DMS 273 treated with DMSO at 0.1 percent for 48 hours (cell line): ENCODE results near the gene SMAD5.

Experiments used
- DNase-seq: peaks from one replicate; lab custom pipeline; 2025; lab: John Stamatoyannopoulos, UW

SMAD5 gene

GRCh38 chr5:136197462-136198142, 65.0 kb downstream of the SMAD5 start:
- DNase-seq, result no peak

DNA sequence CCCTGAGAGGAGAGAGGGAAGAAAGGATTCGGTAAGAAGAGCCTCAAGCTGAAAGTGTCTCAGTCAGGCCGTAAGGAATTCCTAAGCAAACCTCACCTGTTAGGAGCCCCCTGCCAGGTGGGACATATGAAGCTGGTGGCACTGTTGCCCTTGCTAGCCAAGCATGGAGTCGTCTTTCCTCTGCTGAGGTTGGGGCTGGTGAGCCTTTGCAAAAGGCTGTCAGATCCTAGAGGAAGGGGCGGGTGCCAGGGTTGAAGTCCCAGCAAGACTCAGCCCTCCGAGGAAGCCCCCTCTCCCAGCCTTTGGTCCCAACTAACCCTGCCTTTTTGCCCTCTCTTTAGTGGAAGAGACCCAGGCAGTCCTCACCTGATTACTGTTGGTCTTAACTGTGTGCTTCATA, 65.8 kb downstream of the SMAD5 start:
- no peak for DNase-seq

DNA sequence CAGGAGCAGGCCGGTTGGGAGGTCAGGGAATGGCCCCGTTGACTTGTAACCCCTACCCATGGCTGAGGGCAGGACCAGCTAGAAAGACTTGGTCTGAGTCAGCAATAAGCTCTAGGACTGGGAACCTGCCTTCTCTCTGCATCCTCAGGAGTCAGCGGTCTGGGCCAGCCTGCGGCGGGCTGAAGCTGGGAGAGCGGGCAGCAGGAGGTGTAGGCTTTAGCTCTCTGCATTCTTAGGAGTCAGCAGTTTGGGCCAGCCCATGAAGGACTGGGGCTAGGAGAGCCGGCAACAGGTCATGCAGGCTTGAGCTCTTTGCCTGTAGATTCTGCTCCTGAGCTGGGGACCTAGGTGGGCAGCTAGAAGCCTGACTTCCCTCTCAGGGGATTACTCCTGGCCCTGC, 66.8 kb downstream of the SMAD5 start:
- DNase-seq, result no peak

- DNase-seq, result no peak
Observed at GRCh38 chr5:136200130-136200529, 67.5 kb downstream of the SMAD5 start.

DNA sequence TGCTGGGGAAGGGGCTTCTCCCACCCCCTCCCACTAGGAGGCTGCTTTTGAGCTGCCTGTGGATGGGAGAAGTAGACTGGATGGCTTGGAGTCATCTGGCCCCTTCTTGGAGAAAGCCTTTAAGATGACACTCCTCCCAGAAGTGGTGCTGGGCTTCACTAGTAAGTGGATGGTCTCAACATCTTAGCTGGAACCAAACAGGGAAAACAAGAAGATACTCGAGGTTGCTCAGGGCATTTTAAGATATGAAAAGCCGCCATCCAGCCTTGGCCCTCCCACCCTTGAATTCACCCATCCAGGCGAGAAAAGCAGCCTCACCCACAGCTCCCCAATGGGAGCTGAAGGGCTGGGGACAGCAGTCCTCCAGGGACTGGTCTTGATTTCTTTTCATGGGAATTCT, 68.1 kb downstream of the SMAD5 start:
- no peak for DNase-seq

DNA sequence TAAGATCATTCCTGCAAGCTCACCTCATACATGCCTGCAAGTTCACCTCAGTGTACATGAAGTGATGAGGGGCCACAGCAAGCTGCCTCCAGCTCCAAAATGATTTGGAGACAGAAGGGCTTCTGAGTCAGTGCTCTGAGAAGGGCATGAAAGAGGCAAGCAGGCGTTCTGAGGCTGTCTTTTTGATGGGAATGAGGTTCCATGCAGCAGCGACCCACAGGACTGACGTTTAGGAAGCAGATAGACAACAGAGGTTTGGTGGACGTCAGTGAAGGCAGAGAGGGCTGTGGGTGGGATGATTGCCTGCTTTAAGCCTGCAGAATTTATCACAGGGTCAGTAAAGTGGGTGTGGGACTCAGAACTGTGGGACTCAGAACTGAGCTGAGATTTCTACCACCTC, 69.2 kb downstream of the SMAD5 start:
- DNase-seq, result no peak

DNA sequence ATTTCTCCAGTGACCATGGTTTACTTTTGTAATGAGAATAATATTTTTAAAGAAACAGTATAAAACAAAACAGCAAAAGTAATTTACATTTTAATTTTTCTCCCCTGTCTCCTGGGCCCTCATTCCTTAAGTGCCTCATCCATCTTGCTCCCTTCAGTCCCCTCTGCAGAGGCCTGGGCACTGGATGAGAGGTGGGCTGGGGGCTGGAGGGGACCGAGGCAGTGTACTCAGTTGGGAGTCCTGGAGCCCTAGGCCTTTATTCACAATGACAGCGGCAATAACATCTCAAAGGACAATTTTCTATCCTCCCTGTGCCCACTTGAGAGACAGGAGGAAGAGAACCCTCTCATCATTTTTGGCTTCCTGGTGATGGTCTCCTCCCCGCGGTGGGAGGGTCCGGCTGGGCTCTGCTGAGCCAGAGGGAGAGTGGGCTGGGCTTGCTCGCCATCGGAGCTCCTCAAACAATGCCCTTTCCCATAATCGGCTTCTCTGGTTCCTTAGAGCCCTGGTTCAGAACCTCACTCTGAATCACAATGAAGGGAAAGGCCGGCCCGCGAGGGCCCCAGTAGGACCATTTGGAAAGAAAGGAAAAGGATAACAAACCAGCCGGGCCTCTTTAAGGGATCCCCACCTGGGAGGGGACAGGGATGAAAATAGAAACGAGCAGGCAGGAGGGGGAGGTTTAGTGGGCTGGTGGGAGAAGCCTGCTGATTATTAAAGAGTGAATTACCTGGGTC, 70.0 kb downstream of the SMAD5 start:
- DNase-seq, result no peak

DNA sequence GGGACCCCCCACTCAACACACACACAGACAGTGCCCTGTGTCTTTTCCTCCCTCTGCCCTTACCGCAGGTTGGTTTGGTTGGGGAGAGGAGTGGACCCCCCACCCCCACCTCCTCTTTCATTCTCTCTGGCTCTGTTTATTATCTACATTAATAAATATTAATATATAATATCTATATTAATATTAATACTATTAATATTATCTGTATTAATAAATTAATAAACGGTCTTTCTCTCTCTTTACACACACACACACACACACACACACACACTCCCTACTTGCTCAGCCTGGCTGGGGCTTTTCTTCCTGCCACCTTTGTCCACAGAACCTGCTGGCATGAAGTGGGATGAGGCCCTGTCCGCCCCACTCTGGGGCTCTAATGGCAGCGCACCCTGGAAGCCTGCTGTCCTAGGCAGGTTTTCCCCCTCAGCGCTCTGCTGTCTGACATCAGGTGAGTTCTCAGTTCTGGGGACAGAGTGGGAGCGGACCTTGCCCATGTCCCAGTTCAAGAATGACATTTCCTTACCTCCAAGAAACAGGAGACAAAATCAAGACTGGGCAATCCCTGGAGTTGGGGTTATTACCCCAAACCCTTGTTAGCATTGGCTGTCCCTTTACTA, 70.8 kb downstream of the SMAD5 start:
- DNase-seq, result no peak

DNA sequence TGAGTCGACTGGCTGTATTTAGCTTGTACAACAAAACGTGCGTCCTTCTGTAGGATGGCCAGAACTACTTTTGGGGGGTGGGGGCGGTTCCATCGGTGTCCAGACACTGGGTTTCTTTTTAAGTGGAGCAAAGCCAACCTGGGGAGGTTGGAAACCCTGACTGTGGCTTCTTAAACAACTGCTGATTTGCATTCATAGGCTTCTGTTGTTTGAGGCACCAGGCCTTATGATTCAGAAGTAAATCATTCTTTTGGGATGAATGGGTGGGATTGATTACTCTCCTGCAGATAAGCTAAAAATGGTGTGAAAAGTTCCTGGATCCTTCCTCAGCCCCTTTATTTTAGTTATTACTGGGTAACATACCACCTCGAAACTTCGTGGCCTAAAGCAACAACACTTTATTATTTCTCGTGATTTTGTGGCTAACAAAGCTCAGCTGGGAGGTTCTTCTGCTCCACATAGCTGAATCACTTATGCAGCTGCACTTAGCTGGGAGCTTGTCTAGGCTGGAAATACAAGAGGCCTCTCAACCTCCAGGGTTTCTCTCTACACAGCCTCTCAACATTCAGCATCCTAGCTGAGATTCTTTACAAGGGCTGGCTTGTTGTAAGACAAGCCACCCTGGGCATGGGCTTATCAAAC, 72.5 kb downstream of the SMAD5 start:
- DNase-seq, result no peak

GRCh38 chr5:136205941-136206340, 73.3 kb downstream of the SMAD5 start:
- no peak for DNase-seq

GRCh38 chr5:136206361-136206760, 73.7 kb downstream of the SMAD5 start:
- DNase-seq, result no peak

GRCh38 chr5:136207631-136208030, 75.0 kb downstream of the SMAD5 start:
- DNase-seq, result no peak

GRCh38 chr5:136208916-136209315, 76.3 kb downstream of the SMAD5 start:
- no peak for DNase-seq

GRCh38 chr5:136209346-136209910, 76.8 kb downstream of the SMAD5 start:
- DNase-seq, result no peak

DNA sequence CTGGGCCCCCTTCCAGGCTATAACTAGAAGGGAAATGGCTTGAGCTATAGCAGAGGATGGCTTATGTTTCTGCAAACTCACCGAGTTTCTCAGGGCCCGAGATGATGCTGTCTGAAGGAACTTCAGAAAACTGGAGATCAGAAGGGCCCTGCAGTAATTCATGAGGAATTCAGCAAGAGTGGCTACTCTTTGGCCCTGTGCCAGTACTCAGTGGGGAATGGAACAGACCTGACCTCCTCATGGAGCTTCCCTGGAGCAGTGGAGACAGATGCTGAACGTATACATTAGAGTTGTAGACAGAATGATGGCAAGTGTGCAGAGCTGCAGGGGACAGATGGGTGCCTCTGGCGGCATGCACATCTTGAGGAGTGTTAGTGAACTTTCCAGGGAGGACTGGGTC, 77.6 kb downstream of the SMAD5 start:
- no peak for DNase-seq

GRCh38 chr5:136211282-136212040, 78.8 kb downstream of the SMAD5 start:
- no peak for DNase-seq

DNA sequence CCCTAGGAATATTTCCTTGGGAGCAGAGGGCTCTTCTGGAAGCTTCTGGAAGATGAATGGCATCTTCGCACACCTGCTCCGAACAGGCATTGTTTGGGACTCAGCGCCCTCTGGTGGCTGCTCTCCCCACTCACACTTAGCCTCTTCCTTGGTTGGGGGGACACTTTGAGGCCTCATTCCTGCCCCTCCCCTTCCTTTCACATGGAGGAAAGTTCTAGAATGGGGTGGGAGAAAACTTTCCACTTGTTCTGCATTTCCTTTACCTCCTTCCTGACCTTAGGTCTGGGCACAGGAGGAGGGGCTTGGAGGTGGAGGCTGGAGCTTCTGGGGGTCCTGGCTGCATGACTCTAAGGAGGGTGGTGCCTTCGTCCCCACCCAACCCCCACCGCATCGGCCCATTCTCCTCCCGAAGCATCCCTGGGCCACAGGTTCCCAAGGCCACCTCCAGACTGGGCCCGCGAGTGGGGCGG, 79.6 kb downstream of the SMAD5 start:
- no peak for DNase-seq

- DNase-seq, result no peak
Observed at GRCh38 chr5:136213919-136214493, 81.4 kb downstream of the SMAD5 start.

- DNase-seq, result no peak
Observed at GRCh38 chr5:136215812-136216211, 83.2 kb downstream of the SMAD5 start.

GRCh38 chr5:136216230-136216629, 83.6 kb downstream of the SMAD5 start:
- DNase-seq, result no peak

DNA sequence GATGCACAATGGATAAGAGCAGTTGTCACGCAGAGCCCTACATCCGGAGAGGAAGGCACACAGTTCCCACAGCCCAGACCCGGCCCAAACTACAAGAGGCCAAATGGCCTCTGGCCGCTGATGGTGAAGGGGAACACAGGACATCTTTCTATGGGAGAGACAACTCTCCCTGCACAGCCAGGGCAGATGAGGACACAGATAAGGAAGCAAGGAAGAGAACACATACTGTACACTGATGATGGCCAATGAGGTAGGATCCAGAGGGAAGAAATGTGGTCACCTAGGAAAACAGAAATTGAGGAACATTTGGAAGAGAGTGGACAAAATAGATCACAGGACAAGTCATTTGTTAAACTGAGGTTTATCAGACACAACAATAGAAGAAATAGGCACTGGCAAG, 88.7 kb downstream of the SMAD5 start:
- DNase-seq, result no peak
